Neutrophil (primary cell): ENCODE results near the gene DHPS.
A peak's percentile ranks its signal among the peaks of the same experiment; 100 is the strongest.
"Not testable (repeated sequence)": the region's sequence is repeated elsewhere in the genome, so short reads cannot be mapped to it uniquely, and the experiment has no call there.

Experiments
- H3K27ac ChIP-seq: fragments of 200-600 bp; sonication (generic); 2 replicates; pipeline ENCODE4 v1.5.1; 2016; ENCODE audit warnings: mild to moderate bottlenecking, moderate library complexity
- H3K27me3 ChIP-seq: fragments of 200-600 bp; sonication (generic); 2 replicates; pipeline ENCODE4 v1.6.0; 2016; ENCODE audit warnings: mild to moderate bottlenecking
- H3K36me3 ChIP-seq: fragments of 200-600 bp; sonication (generic); 2 replicates; pipeline ENCODE4 v1.5.1; 2017
- H3K4me1 ChIP-seq, 2 experiments: fragments of 200-600 bp in 1 of 2; sonication (generic) in 1 of 2; 1 replicate in 1 of 2; 2 replicates in 1 of 2; pipeline versions ENCODE4 v1.5.1 to v1.6.1; 2013 to 2016; ENCODE audit warnings: low read depth in 1 of 2, low read length in 1 of 2, mild to moderate bottlenecking in 1 of 2, moderate library complexity in 1 of 2; ENCODE audit not compliant: control insufficient read depth in 1 of 2, insufficient read depth in 1 of 2
- H3K4me3 ChIP-seq, 2 experiments: fragments of 200-600 bp in 1 of 2; sonication (generic) in 1 of 2; 1 replicate in 1 of 2; 2 replicates in 1 of 2; pipeline ENCODE4 v1.5.1; 2013 to 2016; ENCODE audit warnings: low read depth in 1 of 2, low read length in 1 of 2, mild to moderate bottlenecking in 1 of 2, moderate library complexity in 1 of 2
- H3K9me3 ChIP-seq: fragments of 200-600 bp; sonication (generic); 2 replicates; pipeline ENCODE4 v1.5.1; 2016
- TF ChIP-seq, protein P1 (sequence below): fragments of 200-600 bp; sonication (generic); IDR thresholded peaks from 2 replicates; pipeline ENCODE4 v1.5.1; 2016; ENCODE audit warnings: antibody characterized with exemption

The DHPS gene

GRCh38 chr19:12689012-12689411 lies 7.3 kb upstream of the DHPS start:
- TF ChIP-seq, protein P1, sequence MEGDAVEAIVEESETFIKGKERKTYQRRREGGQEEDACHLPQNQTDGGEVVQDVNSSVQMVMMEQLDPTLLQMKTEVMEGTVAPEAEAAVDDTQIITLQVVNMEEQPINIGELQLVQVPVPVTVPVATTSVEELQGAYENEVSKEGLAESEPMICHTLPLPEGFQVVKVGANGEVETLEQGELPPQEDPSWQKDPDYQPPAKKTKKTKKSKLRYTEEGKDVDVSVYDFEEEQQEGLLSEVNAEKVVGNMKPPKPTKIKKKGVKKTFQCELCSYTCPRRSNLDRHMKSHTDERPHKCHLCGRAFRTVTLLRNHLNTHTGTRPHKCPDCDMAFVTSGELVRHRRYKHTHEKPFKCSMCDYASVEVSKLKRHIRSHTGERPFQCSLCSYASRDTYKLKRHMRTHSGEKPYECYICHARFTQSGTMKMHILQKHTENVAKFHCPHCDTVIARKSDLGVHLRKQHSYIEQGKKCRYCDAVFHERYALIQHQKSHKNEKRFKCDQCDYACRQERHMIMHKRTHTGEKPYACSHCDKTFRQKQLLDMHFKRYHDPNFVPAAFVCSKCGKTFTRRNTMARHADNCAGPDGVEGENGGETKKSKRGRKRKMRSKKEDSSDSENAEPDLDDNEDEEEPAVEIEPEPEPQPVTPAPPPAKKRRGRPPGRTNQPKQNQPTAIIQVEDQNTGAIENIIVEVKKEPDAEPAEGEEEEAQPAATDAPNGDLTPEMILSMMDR = no peak
- H3K4me1 ChIP-seq = peaks cover 7 to 8% of the 10 kb centered on the region in 2 experiments
- H3K27me3 ChIP-seq = no peaks in the 10 kb centered on the region
- H3K36me3 ChIP-seq = no peaks in the 10 kb centered on the region
- no peaks in the 10 kb centered on the region for H3K9me3 ChIP-seq
- no peak overlapping the region for H3K27ac ChIP-seq
- no peak overlapping the region for H3K4me3 ChIP-seq

GRCh38 chr19:12687496-12688196 lies 6.0 kb upstream of the DHPS start, which contains the start of gene GNG14:
Gene GNG14 (plus strand): TSS chr19:12687998. CDS start chr19:12688049, 51 bp downstream.
- Histone ChIP-seq H3K36me3 (no peaks in the 10 kb centered on the region), H3K4me3 (no peak within 1 kb of the TSS), H3K27ac (no peak within 1 kb of the TSS), H3K27me3 (no peaks in the 10 kb centered on the region), H3K9me3 (no peaks in the 10 kb centered on the region), H3K4me1 (peaks cover 7 to 8% of the 10 kb centered on the region in 2 experiments)
- TF ChIP-seq, protein P1 = no peak

GRCh38 chr19:12685831-12686230 lies 4.2 kb upstream of the DHPS start:
- peaks cover 13 to 16% of the 10 kb centered on the region in 2 experiments for H3K4me1 ChIP-seq
- no peaks in the 10 kb centered on the region for H3K9me3 ChIP-seq
- TF ChIP-seq, protein P1 = no peak
- no peaks in the 10 kb centered on the region for H3K36me3 ChIP-seq
- no peak overlapping the region for H3K4me3 ChIP-seq
- no peaks in the 10 kb centered on the region for H3K27me3 ChIP-seq
- H3K27ac ChIP-seq = no peak overlapping the region

DNA sequence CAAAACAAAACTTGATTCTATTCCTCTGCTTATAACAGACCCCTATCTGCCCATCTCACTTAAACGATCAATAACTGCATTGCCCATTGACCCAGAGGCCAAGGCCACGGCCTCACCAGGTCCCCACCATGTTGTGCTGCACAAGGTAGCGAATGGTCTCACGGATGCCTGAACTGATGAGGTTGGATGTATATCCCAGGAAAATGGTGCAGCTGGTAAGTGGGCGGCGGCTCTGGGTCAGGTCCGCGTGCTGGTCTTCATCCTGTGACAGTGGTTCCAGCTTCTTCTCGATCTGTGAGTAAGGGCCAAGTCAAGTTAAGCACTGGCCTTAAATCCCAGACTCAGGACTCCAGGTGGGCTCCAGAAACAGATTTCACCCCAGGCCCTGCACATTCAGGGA lies 1.6 kb downstream of the DHPS start:
- Histone ChIP-seq H3K4me3 (no peak overlapping the region), H3K4me1 (peaks cover 7 to 14% of the 10 kb centered on the region in 2 experiments), H3K36me3 (peaks cover 41% of the 10 kb centered on the region), H3K9me3 (no peaks in the 10 kb centered on the region), H3K27ac (no peak overlapping the region), H3K27me3 (no peaks in the 10 kb centered on the region)
- TF ChIP-seq, protein P1 = no peak

DNA sequence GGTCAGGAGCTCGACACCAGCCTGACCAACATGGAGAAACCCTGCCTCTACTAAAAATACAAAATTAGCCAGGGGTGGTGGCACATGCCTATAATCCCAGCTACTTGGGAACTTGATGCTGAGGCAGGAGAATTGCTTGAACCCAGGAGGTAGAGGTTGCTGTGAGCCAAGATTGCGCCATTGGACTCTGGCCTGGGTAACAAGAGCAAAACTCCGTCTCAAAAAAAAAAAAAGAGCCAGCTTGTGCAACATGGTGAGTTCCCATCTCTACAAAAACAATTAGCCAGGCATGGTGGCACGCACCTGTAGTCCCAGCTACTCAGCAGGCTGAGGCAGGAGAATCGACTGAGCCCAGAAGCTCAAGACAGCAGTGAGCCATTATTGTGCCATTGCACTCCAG lies 3.6 kb downstream of the DHPS start:
- H3K27ac ChIP-seq, H3K9me3 ChIP-seq, H3K4me3 ChIP-seq, H3K27me3 ChIP-seq: not testable (repeated sequence)
- Histone ChIP-seq H3K4me1 (peaks cover 7 to 14% of the 10 kb centered on the region in 2 experiments), H3K36me3 (peaks cover 55% of the 10 kb centered on the region)

DNA sequence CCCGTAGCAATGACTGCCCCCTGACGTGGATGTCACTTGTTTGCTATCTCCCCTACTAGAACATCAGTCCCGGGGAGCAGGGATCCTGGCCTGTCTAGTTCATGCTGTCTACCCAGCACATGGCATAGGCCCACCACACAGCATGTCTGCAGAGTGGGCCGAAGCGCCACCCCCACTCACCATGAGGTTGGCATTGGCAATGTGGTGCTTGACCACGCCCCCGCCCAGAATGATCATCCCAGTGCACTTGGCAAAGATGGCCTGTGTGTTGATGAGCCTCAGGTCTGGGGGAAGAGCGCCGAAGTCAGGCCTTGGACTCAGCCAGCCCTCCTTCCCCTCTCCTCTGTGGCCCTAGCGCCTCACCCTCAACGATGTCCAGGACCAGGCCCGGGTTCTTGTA lies 4.8 kb downstream of the DHPS start:
- peaks cover 66% of the 10 kb centered on the region for H3K36me3 ChIP-seq
- H3K27me3 ChIP-seq = no peaks in the 10 kb centered on the region
- H3K4me3 ChIP-seq = no peak overlapping the region
- H3K9me3 ChIP-seq = no peaks in the 10 kb centered on the region
- peak overlapping the region; percentile 31 for H3K27ac ChIP-seq
- TF ChIP-seq, protein P1 = no peak
- peaks cover 7 to 14% of the 10 kb centered on the region in 2 experiments for H3K4me1 ChIP-seq
